Natural killer cell (primary cell): Measurements from ENCODE around the gene KRTAP13-1. TPM values are rescaled to one million over a fixed set of nuclear protein-coding genes. Genes with fewer than 3 reads are reported as not detected.

ENCODE experiments used
- total RNA-seq, 4 donors: library from RNA; stranded (reverse); fragments of 120-200 nt in 1 of 4; gene quantifications; one replicate each; pipeline versions ENCODE4 v1.2.3 to v1.2.4, GENCODE V29; 2013 to 2022

KRTAP13-1 gene
- total RNA-seq, 3 donors from 2014 or later (not counting 1 experiment from before 2014, with no cell fraction given) = not detected

Other genes with a start within 250 kb of the KRTAP13-1 start
- not detected for gene CLDN17, start 229.2 kb upstream of the KRTAP13-1 start, total RNA-seq
- gene CLDN8, start 179.9 kb upstream of the KRTAP13-1 start, total RNA-seq = not detected
- not detected for gene KRTAP24-1, start 113.1 kb upstream of the KRTAP13-1 start, total RNA-seq
- gene KRTAP25-1, start 106.5 kb upstream of the KRTAP13-1 start, total RNA-seq = not detected
- gene KRTAP26-1, start 75.7 kb upstream of the KRTAP13-1 start, total RNA-seq = not detected
- not detected for gene KRTAP27-1, start 58.3 kb upstream of the KRTAP13-1 start, total RNA-seq
- gene KRTAP23-1, start 47.4 kb upstream of the KRTAP13-1 start, total RNA-seq = not detected
- not detected for gene KRTAP13-2, start 23.8 kb upstream of the KRTAP13-1 start, total RNA-seq
- not detected for gene KRTAP13-3, start 29.9 kb downstream of the KRTAP13-1 start, total RNA-seq
- not detected for gene KRTAP13-4, start 34.2 kb downstream of the KRTAP13-1 start, total RNA-seq
- not detected for gene KRTAP15-1, start 44.2 kb downstream of the KRTAP13-1 start, total RNA-seq
- not detected for gene KRTAP19-1, start 84.3 kb downstream of the KRTAP13-1 start, total RNA-seq
- gene KRTAP19-2, start 91.4 kb downstream of the KRTAP13-1 start, total RNA-seq = not detected
- not detected for gene KRTAP19-3, start 96.0 kb downstream of the KRTAP13-1 start, total RNA-seq
- gene KRTAP19-4, start 101.1 kb downstream of the KRTAP13-1 start, total RNA-seq = not detected
- not detected for gene KRTAP19-5, start 106.1 kb downstream of the KRTAP13-1 start, total RNA-seq
- gene KRTAP19-6, start 145.8 kb downstream of the KRTAP13-1 start, total RNA-seq = not detected
- not detected for gene KRTAP19-7, start 165.3 kb downstream of the KRTAP13-1 start, total RNA-seq
- not detected for gene KRTAP22-2, start 194.4 kb downstream of the KRTAP13-1 start, total RNA-seq
- not detected for gene KRTAP6-3, start 196.4 kb downstream of the KRTAP13-1 start, total RNA-seq
- not detected for gene KRTAP6-2, start 202.9 kb downstream of the KRTAP13-1 start, total RNA-seq
- gene KRTAP22-1, start 205.1 kb downstream of the KRTAP13-1 start, total RNA-seq = not detected
- gene KRTAP6-1, start 217.9 kb downstream of the KRTAP13-1 start, total RNA-seq = not detected
- not detected for gene KRTAP20-1, start 220.4 kb downstream of the KRTAP13-1 start, total RNA-seq
- gene KRTAP20-4, start 224.6 kb downstream of the KRTAP13-1 start, total RNA-seq = not detected
- not detected for gene KRTAP20-2, start 239.2 kb downstream of the KRTAP13-1 start, total RNA-seq
- gene KRTAP20-3, start 246.8 kb downstream of the KRTAP13-1 start, total RNA-seq = not detected